ENCODE measurements around the gene HOXB4. TPM values are rescaled to one million over a fixed set of nuclear protein-coding genes. Genes with fewer than 3 reads are reported as not detected.

HOXB4 gene
- polyA plus RNA-seq, 5 donors: 10.7 to 14.3 (median 12.6) TPM

DNA sequence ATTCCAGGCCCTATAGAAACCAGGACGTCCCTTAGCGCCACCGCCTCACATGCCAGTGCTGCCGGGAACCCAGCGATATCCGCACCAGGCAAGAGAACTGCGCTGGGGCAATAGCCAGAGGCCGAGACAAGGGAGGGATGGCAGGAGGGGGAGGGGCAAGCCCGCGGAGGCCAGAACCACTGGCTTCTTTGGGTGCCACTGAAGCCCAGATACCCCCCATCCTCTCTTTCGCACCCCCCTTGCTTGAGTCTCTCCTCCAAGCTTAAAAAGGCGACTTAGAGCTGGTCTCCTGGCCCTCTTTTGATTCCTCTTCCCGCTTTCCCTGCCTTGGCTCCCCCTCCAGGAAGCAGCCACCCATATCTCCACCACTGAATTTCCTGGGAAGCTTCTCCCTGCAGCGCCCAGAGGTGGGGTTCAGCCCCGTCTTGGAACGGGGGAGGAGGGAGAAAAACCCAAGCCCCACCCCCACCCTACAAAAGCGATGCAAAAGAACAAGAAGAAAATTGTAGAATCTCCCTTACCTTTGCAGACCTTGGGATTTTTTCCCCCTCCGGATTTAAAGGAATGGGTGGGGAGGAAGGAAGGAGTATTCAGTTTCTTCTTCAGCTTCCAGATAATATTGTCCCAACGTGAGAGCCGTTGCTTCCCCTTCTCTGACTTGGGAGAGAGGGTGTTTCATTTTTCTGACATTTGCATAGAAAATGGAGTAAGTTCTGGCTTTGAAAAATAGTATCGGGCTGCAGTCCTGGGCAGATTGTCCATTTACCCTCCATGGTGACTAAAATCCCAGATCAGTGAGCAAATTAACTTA lies 26.0 kb upstream of the HOXB4 start:
- no peak for DNase-seq

DNA sequence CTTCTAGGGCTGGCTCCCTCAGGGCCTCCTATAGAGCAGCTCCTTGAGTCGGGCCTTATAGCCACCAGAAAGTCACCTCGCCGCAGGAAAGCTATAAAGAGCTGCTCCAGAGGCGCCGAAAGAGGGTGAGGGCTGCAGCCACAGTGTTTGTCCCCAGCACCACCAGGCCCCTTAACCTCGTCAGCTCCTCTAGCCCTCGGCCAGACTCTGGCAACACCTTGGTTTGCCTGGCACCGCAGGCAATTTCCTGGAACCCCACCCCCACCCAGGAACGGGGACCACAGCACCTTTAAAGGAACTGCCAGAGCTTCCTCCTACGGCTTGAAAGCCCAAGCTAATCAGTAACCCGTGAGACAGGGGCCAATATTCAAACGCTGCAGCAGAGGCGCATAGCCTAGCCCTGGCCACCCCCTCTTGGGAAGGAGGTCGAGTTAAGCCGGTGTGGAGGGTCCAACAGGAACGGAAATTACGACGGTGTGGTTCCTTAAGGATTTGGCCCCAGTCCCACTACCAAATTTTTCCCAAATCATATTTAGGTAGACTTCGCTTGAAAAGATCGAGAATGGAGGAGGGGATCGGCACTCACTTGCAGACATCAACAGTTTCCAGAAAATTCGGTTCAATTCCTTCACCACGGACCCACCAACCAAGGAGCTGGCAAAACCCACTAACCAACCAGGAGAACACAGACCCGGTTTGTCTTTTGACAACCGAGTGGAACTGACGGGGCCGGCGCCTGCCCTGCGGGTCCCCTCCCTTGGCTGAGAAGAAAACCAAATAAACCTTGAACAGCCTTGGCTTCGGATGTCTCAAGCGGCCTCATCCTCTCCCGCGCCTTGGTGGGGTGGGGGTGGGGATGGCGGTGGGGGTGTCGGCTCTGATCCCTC lies 23.6 kb upstream of the HOXB4 start:
- DNase-seq: no peak

DNA sequence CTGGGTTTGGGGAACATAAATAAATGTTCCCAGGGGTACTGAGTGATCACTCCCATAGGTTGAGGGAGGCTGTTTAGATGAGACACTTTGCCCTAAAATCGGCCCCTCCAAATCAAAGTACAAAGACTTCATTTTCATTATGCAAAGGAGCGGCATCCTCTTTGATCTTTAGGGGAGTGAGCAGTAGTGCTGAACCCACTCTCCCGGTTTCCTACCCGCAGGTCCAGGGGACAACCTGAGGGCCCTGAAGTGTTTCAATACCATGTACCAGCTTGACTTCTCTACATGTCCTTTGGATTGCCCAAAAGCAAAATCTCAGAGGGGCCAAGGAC lies 23.0 kb upstream of the HOXB4 start:
- DNase-seq: no peak

DNA sequence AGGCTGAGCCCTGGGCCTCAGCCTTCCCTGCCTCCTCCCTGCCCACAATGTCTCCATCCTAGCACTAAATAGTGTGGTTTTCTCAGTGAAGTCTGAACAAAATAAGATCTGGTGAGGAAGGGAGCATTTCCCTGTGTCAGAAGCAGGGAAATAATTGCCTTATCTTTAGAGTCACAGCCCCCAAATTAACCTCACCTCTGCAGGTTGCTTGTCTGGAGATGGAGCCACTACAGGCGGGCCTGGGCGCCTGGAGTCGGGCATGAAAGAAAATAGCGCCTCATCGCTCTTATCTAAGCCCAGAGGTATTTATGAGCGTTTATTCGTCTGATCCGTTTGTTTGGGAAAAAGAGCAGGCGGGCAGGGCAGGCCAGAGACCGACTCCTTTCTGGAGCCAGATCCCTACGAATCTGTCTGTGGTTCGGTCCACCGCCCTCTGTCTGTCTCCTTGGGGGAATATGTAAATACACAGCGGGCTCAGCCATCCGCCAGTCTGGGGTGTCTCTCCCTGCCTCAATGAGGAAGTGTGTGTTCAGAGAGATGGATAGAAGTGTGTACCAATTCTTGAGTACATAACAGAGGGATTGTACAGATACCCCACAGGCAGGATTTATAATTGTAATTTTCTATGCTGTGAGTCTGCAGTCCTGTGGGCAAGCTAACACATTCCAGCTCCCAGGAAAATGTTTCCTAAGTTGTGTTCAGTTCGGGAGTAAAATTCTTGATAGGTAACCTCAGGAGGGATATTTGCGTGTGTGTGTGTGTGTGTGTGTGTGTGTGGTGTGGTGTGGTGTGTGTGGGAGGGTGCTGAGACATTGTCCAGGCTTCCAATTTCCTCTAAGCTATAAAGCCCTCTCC lies 22.3 kb upstream of the HOXB4 start:
- no peak for DNase-seq

DNA sequence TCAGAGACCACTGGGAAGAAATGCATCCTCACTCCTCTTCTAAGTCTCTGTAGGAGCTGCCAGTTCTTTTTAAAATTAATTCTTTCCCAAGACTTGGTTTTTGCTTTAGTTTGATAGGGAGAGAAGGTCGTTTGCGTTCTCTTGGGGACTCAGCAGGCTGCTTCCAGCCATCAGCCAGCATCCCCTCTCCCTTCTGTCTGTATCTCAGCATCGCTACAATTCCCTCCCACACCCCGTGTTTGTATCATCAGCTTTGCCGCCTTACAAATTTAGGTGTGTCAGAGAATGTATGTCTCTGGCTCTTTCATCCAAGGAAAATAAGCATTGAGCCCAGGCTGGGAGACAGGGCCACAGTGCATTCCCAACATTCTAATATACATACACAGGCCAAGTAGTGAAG lies 21.2 kb upstream of the HOXB4 start:
- no peak for DNase-seq

DNA sequence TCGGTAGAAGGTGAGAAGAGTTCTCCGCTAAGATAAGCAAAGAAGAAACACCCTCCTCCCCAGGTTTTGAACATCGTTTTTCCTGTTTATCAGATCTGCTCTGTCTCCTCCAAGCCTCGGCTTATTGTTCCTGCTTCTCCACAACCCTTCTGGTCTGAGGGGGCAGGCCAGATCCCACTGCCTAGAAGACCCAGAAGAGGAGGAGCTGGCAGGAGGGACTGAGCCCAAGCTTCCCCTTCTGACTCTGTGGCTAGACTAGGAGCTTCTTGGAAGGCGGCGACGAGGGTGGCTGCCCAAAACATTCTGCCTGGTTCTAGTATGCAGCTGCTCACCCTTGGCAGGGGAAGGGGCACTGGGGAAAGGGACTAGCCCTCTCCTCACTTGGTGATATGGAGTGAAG lies 20.6 kb upstream of the HOXB4 start:
- DNase-seq: no peak

DNA sequence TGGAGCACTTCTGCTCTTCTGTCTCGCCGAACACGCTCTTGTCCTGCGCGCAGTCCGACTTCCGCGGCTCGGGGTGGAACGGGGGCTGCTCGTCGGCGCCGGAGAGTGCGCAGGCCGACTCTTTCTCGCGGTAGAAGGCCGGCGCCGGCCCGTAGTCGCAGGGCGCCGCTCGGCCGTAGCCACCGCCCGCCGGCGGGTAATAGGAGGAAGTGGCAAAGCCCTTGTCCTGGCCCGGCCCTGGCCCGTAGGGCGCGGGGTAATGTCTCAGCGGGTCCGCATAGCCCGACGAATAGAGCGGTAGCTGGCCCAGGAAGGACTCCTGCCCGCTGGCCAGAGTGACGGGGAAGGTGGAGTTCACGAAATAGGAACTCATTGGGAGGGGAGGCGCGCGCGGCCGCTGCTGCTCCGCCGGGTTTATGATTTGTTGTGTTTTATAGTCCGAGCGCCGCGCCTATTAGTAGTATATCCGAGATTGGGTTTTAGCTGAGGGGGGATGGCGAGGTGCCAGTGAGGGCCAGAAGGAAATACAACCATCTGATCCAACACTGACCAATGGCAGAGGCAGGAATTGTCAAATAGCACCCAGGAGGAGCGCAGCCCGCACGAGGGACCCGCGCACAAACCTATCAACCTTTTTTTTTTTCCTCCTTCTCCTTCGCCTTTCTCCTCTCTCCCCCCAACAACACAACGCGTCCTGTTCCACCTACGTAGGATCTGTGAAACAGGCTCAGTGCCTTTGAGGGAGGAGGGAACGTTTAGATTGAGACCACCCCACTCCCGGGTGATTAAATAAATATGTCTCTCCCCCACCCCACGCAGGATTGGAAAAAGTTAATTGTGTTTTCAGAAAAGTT lies 19.9 kb upstream of the HOXB4 start:
- peak; percentile 86 to 90 for DNase-seq

DNA sequence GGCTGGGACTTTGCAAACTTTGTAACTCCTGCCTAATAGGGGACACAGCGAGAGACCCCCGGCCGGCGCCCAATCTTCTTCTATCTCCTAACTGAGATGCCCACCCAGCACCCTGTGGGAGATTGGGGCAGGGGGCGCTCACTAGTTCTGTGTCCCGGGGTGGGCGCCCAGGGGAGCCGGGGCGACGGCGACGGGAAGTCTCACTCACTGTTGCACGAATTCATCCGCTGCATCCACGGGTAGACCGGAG lies 19.3 kb upstream of the HOXB4 start:
- DNase-seq: no peak

DNA sequence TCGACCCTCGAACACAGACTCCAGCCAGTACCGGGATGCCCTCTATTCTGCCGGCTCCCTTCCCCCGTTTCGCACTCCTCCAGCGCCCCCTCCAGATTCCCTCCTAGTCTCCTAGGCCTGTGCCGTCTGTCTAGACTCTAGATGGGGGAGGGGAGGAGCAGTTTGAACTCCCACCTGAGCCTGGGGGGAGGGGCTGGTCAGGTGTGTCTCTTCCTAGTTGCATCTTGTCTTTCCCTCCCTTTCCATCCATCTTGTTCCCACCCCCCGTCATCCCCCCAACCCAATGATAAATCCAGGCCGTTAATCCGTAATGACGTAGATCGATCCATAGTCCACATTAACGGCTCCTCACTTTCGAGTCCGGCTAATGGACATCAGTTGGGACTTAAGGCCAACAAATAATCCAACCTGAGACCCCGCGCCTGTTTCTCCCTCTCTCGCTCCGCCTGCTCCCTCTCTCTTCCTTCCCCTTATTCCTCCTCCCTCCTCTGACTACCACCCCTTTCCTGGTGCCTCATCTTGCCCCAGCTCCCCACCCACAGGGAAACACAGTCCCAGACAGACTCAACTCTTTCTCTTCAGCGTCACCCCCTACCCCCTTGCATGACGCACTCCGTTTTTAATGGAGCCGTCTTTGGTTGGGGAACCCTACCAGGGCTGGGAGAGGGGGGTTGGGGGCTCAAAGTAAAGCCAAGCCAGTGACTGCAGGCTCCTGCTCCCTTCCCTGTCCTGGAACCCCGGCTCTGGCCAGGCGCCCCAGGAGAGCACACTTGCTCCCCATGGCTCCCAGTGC lies 18.8 kb upstream of the HOXB4 start:
- DNase-seq: peak in 1 of 2 donors; percentile 47

DNA sequence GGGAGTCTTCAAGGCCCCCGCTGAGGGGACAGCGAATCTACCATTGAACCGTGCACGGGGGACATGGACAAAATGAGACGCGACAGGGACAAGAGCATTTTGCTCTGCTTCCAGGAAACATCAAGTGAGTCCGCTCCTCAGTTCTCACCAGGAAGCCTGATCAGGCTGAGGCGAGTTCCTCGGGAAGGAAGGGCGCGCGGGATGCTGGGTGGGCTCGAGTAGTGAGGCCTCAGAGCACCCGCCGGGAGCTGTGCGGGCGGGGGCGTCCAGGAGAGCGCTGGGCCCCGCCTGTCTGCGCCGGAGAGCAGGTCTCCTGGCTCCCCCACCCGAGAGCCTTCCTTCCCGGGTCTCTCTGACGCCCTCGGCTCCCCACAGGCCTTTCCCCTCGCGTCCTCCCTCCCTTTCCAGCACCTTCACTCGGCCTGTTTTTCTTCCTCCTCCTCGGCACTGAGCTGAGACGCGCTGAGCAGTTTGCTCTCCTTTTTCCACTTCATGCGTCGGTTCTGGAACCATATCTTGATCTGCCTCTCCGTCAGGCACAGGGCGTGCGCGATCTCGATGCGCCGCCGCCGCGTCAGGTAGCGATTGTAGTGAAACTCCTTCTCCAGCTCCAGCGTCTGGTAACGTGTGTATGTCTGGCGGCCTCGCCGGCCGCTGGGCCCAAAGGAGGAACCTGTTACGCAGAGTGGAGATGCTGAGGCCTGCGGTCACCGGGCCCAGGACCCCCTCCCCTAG lies 18.0 kb upstream of the HOXB4 start:
- peak in 1 of 2 donors; percentile 29 for DNase-seq

DNA sequence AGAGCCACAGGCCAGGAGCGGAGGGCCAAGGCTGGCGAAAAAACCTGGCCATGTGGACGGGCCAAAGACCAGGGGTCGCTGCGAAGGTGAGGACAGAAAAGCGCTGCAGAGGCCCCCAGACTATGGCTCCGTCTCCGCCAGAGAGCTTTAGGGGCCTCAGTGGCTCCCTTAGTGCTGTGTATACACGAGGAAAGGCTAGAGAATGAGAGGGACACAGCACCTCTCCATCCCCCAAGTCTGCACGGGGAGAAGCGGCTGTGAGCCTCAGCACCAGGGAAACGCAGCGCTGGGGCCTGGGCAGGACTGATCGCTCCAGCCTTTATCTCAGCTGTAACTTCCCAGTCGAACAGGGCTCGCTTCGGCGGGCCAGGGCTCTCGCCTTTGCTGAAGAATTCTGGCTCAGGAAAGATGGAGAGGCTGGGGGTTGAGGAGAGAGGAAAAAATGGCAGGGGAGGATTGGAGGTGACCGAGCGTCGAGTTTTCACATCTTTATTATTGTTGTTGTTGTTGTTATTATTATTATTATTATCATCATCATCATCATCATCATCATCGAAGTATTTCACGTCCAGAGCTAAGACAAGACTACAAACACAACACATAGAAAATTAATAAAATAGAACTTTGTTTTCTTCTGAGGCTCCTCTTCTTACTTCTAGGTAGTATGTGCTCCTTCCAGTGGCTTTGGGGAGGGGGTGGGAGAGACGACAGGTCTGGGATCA lies 17.3 kb upstream of the HOXB4 start:
- no peak for DNase-seq

DNA sequence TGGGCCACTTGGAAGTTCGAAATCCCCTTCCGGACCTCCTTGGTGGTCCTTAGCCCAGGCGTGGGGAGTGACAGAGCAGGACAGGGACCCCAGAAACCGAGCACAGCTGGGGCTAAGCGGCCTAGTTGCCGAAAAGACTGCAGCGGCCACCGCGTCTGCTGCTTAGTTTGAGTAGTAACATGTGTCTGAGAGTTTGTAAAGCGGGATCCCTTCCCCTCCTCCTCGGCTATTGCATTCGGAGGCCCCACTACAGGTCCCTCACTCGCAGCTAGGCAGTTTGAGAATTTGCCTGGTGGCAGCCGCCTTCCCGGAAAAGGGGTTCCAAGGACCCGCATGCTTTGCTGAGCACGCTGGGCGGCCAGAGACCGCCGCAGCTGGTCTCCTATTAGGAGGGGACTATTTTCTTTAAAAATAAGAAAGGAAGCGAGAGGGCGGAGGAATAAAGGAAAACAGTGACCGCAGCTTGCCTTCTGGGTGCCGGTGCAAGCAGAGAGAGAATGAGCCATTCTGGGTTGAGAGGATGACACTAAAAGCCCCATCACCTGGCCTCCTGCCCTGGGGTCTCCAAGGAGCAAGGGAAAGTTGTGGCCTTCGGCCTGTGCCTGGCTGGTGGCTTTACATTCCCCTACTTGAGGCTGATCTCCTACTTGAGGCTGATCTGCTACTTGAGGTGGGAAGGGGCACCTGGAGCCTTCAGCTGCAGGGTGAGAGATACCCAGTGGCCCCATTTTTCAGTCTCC lies 16.6 kb upstream of the HOXB4 start:
- peak in 1 of 2 donors; percentile 62 for DNase-seq

DNA sequence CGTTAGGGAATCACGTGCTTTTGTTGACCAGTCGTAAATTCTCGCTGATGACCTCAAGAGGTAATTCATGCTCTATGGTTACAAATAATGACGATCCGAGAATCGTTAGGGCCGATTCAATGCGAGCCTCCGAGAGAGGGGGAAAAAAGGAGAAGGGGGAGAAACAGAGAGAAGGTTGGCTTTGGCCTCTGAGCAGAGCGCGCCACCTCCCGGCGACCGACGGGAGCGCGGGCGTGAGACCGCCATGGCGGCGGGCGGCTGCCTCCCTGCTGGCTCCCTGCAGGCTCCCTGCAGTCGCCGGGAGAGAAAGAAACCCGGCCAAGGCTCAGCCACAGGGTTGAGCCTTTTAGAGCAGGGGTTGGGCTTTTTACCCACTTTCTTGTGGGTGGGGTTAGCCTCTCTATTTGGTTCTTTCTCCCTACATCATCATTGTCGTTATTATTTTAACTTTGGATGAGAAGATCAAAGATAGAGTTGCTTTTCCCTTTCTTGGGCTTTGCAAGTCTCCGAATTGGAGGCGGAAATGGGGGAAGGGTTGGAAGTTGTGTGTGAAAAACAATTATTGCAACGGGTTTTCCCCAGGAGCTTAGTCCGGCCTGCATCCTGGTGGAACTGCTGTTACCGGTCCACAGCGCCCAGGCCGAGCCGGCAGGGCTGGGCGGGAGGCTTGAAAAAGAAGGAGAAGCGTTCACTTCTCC lies 15.8 kb upstream of the HOXB4 start:
- DNase-seq: peak; percentile 94 to 97

DNA sequence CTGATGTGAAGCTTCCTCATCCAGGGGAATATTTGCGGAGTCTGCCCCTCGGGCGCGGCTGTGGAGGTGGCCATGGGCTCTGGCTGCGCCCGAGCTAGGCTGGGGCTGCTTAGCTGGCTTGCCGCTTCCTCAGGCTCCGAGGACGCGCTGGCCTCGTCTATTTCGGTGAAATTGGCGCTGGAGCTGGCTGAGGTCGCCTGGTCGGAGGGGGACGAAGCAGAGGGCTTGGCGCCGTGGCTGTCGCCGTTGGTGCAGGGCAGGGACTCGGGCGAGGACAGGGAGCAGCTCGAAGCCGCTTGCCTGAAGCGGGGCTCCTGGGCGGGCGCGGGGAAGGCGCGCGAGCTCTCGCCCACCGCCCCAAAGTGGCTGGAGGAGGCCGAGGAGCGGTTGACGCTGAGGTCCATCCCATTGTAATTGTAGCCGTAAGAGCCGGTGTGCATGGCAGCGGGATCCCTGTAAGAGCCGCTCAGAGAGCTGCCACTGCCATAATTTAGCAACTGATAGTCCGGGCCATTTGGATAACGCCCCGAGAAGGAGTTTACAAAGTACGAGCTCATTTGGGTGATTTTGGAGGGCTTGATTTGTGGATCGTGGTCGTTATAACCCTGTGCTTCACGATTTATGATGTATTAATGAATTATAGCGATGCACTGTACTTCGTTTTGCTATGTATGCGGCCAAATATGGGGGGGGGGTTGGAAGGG lies 15.1 kb upstream of the HOXB4 start, which contains the start of gene HOXB5:
Gene HOXB5 (minus strand): TSS at position 654 of the 704 bp plus-strand sequence. CDS start 97 bp downstream, at position 557.
- peak in 1 of 2 donors; percentile 31 for DNase-seq

DNA sequence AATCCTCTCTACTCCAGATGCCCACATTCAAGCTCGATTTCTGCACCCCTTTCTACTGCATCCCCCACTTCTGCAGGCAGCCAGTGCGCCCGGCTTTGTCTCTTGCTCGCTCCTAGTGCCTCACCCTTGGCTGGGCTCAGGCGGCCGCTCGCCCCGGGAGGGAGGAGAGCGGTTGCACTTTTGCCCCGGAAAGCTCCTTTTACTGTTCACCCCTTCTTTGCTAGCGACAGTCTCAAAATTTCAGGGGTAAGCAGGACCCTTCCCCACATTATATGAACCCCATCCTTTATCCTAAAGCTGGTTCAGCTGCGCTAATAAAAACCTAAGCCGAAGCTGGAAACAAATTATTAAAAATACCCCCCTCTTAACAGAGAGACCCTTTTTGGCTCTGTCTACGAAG lies 14.4 kb upstream of the HOXB4 start:
- DNase-seq: no peak

DNA sequence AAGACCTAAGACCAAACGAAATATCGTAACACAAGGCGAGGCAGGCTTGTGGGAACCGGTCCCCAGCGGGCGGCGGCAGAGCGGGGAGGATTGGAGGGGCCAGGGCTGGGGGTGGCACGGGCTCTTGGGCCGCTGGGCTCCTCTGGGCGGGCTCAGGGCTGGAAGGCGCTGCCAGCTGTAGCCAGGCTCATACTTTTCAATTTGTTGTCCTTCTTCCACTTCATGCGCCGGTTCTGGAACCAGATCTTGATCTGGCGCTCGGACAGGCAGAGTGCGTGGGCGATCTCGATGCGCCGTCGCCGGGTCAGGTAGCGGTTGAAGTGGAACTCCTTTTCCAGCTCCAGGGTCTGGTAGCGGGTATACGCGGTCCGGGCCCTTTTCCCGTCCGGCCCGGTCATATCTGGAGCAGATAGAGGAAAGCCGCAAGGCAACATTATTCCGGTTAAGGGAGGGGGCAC lies 13.9 kb upstream of the HOXB4 start:
- no peak for DNase-seq

Data from right lung (tissue), 5 donors.